ENCODE measurements around the gene CTR9. TPM values are rescaled to one million over a fixed set of nuclear protein-coding genes. Genes with fewer than 3 reads are reported as not detected.

CTR9 gene
- total RNA-seq, 1 experiment from 2014 or later: 34.0 TPM

DNA sequence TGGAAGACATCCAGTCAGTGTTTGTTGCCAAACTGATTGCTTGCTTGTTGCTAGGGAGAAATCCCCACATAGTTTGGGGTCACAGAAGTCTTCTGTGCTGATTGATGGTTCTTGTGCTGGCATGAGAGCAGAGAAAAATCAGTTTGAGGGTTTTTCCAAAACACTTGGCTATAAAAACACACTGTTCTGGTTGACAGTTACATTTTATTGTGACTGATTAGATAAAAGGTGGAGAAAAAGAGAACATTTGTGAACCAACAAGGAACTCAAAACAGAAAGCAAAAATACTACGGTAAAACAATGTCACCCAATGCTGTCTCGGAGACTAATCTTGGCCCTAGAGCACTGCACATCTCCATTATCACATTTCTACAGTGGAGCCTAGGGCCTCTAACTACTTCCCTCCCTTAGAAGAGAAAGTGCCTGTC lies 72.1 kb downstream of the CTR9 start:
- TF ChIP-seq, protein P1, sequence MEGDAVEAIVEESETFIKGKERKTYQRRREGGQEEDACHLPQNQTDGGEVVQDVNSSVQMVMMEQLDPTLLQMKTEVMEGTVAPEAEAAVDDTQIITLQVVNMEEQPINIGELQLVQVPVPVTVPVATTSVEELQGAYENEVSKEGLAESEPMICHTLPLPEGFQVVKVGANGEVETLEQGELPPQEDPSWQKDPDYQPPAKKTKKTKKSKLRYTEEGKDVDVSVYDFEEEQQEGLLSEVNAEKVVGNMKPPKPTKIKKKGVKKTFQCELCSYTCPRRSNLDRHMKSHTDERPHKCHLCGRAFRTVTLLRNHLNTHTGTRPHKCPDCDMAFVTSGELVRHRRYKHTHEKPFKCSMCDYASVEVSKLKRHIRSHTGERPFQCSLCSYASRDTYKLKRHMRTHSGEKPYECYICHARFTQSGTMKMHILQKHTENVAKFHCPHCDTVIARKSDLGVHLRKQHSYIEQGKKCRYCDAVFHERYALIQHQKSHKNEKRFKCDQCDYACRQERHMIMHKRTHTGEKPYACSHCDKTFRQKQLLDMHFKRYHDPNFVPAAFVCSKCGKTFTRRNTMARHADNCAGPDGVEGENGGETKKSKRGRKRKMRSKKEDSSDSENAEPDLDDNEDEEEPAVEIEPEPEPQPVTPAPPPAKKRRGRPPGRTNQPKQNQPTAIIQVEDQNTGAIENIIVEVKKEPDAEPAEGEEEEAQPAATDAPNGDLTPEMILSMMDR (IDR thresholded peaks at IDR 0.05; ENCODE audit: unreplicated experiment): no peak
- Mint-ChIP-seq H3K27me3 (ENCODE audit: unreplicated experiment) (no peaks in the 10 kb centered on the region), H3K36me3 (ENCODE audit: insufficient read depth, unreplicated experiment) (no peaks in the 10 kb centered on the region), H3K4me1 (ENCODE audit: low read depth, unreplicated experiment) (no peaks in the 10 kb centered on the region), H3K9me3 (ENCODE audit: low read depth, unreplicated experiment) (no peaks in the 10 kb centered on the region), H3K27ac (ENCODE audit: unreplicated experiment) (no peak overlapping the region), H3K4me3 (ENCODE audit: low read depth, unreplicated experiment) (no peak overlapping the region)
- CTCF ChIA-PET: no interaction called here
- no peak for DNase-seq
- BruUV-seq (replicated peaks): no TSS peak
- intact Hi-C loops (cut with micrococcal nuclease; ENCODE audit: unreplicated experiment): no loop called here

DNA sequence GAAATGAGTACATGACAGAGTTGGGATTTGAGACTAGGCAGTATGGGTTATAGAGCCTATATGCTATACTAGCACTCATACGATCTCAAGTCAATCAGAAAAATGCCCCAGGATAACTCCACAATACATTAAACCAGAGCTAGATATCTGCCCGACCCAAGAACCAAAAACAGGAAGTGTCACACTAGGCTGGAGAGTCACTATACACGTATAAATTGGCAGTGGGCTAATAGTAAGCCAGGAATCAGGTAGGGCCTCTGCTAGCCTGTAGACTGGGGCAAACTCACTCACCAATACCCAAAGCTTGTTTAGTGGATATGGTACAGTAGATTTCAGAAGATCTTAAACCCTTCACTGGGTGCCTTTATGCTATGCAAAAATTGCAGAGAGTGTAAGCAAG lies 73.8 kb downstream of the CTR9 start:
- TF ChIP-seq, protein P1 (IDR thresholded peaks at IDR 0.05; ENCODE audit: unreplicated experiment): no peak
- intact Hi-C loops (cut with micrococcal nuclease; ENCODE audit: unreplicated experiment): no loop called here
- Mint-ChIP-seq H3K9me3 (ENCODE audit: low read depth, unreplicated experiment) (no peaks in the 10 kb centered on the region), H3K4me3 (ENCODE audit: low read depth, unreplicated experiment) (no peak overlapping the region), H3K4me1 (ENCODE audit: low read depth, unreplicated experiment) (no peaks in the 10 kb centered on the region), H3K36me3 (ENCODE audit: insufficient read depth, unreplicated experiment) (no peaks in the 10 kb centered on the region), H3K27me3 (ENCODE audit: unreplicated experiment) (no peaks in the 10 kb centered on the region), H3K27ac (ENCODE audit: unreplicated experiment) (no peak overlapping the region)
- DNase-seq: no peak
- CTCF ChIA-PET: interaction anchor here (0.5 kb wide), 1 partner anchor 19 kb away, joined by 3 read pairs; no protein-coding TSS in a partner anchor
- BruUV-seq (replicated peaks): no TSS peak

- no peak for DNase-seq
- Mint-ChIP-seq H3K27me3 (ENCODE audit: unreplicated experiment) (no peaks in the 10 kb centered on the region), H3K27ac (ENCODE audit: unreplicated experiment) (no peak overlapping the region), H3K9me3 (ENCODE audit: low read depth, unreplicated experiment) (no peaks in the 10 kb centered on the region), H3K4me3 (ENCODE audit: low read depth, unreplicated experiment) (no peak overlapping the region), H3K4me1 (ENCODE audit: low read depth, unreplicated experiment) (no peaks in the 10 kb centered on the region), H3K36me3 (ENCODE audit: insufficient read depth, unreplicated experiment) (no peaks in the 10 kb centered on the region)
- TF ChIP-seq, protein P1 (IDR thresholded peaks at IDR 0.05; ENCODE audit: unreplicated experiment): no peak
- intact Hi-C loops (cut with micrococcal nuclease; ENCODE audit: unreplicated experiment): no loop called here
- BruUV-seq (replicated peaks): no TSS peak
- CTCF ChIA-PET: no interaction called here
Measured at GRCh38 chr11:10828402-10828801, 77.4 kb downstream of the CTR9 start.

GRCh38 chr11:10829139-10829538 lies 78.1 kb downstream of the CTR9 start:
- CTCF ChIA-PET: no interaction called here
- H3K27me3 Mint-ChIP-seq (ENCODE audit: unreplicated experiment): no peaks in the 10 kb centered on the region
- no TSS peak for BruUV-seq (replicated peaks)
- intact Hi-C loops (cut with micrococcal nuclease; ENCODE audit: unreplicated experiment): no loop called here
- no peaks in the 10 kb centered on the region for H3K9me3 Mint-ChIP-seq (ENCODE audit: low read depth, unreplicated experiment)
- no peak overlapping the region for H3K27ac Mint-ChIP-seq (ENCODE audit: unreplicated experiment)
- no peak for DNase-seq
- H3K4me1 Mint-ChIP-seq (ENCODE audit: low read depth, unreplicated experiment): no peaks in the 10 kb centered on the region
- H3K4me3 Mint-ChIP-seq (ENCODE audit: low read depth, unreplicated experiment): no peak overlapping the region
- TF ChIP-seq, protein P1 (IDR thresholded peaks at IDR 0.05; ENCODE audit: unreplicated experiment): no peak
- H3K36me3 Mint-ChIP-seq (ENCODE audit: insufficient read depth, unreplicated experiment): no peaks in the 10 kb centered on the region

Other genes with a start within 250 kb of the CTR9 start
- 33.9 and 40.3 TPM in 2 replicates for gene RNF141, start 210.1 kb upstream of the CTR9 start, total RNA-seq (2022)
- not detected in 2 replicates for gene LYVE1, start 182.6 kb upstream of the CTR9 start, total RNA-seq (2022)
- not detected in 2 replicates for gene IRAG1, start 57.5 kb upstream of the CTR9 start, total RNA-seq (2022)
- gene EIF4G2, start 57.7 kb downstream of the CTR9 start, total RNA-seq (2022): 690 and 772 TPM in 2 replicates
- 49.8 and 51.4 TPM in 2 replicates for gene ZBED5, start 106.8 kb downstream of the CTR9 start, total RNA-seq (2022)

Data from Calu3 (cell line).